Neutrophil (primary cell): ENCODE measurements around the gene NRF1.
A peak's percentile ranks its signal among the peaks of the same experiment; 100 is the strongest.

ENCODE experiments used
- H3K27ac ChIP-seq: fragments of 200-600 bp; sonication (generic); 2 replicates; pipeline ENCODE4 v1.5.1; 2016; ENCODE audit warnings: mild to moderate bottlenecking, moderate library complexity
- H3K27me3 ChIP-seq: fragments of 200-600 bp; sonication (generic); 2 replicates; pipeline ENCODE4 v1.6.0; 2016; ENCODE audit warnings: mild to moderate bottlenecking
- H3K36me3 ChIP-seq: fragments of 200-600 bp; sonication (generic); 2 replicates; pipeline ENCODE4 v1.5.1; 2017
- H3K4me1 ChIP-seq, 2 experiments: fragments of 200-600 bp in 1 of 2; sonication (generic) in 1 of 2; 1 replicate in 1 of 2; 2 replicates in 1 of 2; pipeline versions ENCODE4 v1.5.1 to v1.6.1; 2013 to 2016; ENCODE audit warnings: low read depth in 1 of 2, low read length in 1 of 2, mild to moderate bottlenecking in 1 of 2, moderate library complexity in 1 of 2; ENCODE audit not compliant: control insufficient read depth in 1 of 2, insufficient read depth in 1 of 2
- H3K4me3 ChIP-seq, 2 experiments: fragments of 200-600 bp in 1 of 2; sonication (generic) in 1 of 2; 1 replicate in 1 of 2; 2 replicates in 1 of 2; pipeline ENCODE4 v1.5.1; 2013 to 2016; ENCODE audit warnings: low read depth in 1 of 2, low read length in 1 of 2, mild to moderate bottlenecking in 1 of 2, moderate library complexity in 1 of 2
- H3K9me3 ChIP-seq: fragments of 200-600 bp; sonication (generic); 2 replicates; pipeline ENCODE4 v1.5.1; 2016
- TF ChIP-seq, protein P1 (sequence below): fragments of 200-600 bp; sonication (generic); IDR thresholded peaks from 2 replicates; pipeline ENCODE4 v1.5.1; 2016; ENCODE audit warnings: antibody characterized with exemption

The NRF1 gene

GRCh38 chr7:129713544-129713943 lies 102.0 kb downstream of the NRF1 start:
- TF ChIP-seq, protein P1, sequence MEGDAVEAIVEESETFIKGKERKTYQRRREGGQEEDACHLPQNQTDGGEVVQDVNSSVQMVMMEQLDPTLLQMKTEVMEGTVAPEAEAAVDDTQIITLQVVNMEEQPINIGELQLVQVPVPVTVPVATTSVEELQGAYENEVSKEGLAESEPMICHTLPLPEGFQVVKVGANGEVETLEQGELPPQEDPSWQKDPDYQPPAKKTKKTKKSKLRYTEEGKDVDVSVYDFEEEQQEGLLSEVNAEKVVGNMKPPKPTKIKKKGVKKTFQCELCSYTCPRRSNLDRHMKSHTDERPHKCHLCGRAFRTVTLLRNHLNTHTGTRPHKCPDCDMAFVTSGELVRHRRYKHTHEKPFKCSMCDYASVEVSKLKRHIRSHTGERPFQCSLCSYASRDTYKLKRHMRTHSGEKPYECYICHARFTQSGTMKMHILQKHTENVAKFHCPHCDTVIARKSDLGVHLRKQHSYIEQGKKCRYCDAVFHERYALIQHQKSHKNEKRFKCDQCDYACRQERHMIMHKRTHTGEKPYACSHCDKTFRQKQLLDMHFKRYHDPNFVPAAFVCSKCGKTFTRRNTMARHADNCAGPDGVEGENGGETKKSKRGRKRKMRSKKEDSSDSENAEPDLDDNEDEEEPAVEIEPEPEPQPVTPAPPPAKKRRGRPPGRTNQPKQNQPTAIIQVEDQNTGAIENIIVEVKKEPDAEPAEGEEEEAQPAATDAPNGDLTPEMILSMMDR: no peak
- peaks cover 93% of the 10 kb centered on the region for H3K36me3 ChIP-seq

GRCh38 chr7:129714514-129715063 lies 103.1 kb downstream of the NRF1 start:
- peaks cover 87% of the 10 kb centered on the region for H3K36me3 ChIP-seq
- H3K4me1 ChIP-seq: peaks cover 7 to 13% of the 10 kb centered on the region in 2 experiments

More at GRCh38 chr7:129713544-129713943, 102.0 kb downstream of the NRF1 start:
- no peak overlapping the region for H3K4me3 ChIP-seq
- H3K9me3 ChIP-seq: no peaks in the 10 kb centered on the region
- peaks cover 0 to 3% of the 10 kb centered on the region in 2 experiments for H3K4me1 ChIP-seq
- H3K27me3 ChIP-seq: no peaks in the 10 kb centered on the region
- no peak overlapping the region for H3K27ac ChIP-seq

GRCh38 chr7:129719980-129720732 lies 108.6 kb downstream of the NRF1 start:
- no peaks in the 10 kb centered on the region for H3K27me3 ChIP-seq
- H3K27ac ChIP-seq: peak overlapping the region; percentile 88
- H3K36me3 ChIP-seq: peaks cover 54% of the 10 kb centered on the region
- H3K9me3 ChIP-seq: no peaks in the 10 kb centered on the region
- TF ChIP-seq, protein P1: no peak
- H3K4me1 ChIP-seq: peaks cover 28 to 39% of the 10 kb centered on the region in 2 experiments
- peak overlapping the region in 1 of 2 experiments; percentile 26 for H3K4me3 ChIP-seq

More at GRCh38 chr7:129714514-129715063, 103.1 kb downstream of the NRF1 start:
- no peaks in the 10 kb centered on the region for H3K9me3 ChIP-seq
- TF ChIP-seq, protein P1: no peak
- H3K27ac ChIP-seq: no peak overlapping the region
- no peak overlapping the region for H3K4me3 ChIP-seq
- no peaks in the 10 kb centered on the region for H3K27me3 ChIP-seq

DNA sequence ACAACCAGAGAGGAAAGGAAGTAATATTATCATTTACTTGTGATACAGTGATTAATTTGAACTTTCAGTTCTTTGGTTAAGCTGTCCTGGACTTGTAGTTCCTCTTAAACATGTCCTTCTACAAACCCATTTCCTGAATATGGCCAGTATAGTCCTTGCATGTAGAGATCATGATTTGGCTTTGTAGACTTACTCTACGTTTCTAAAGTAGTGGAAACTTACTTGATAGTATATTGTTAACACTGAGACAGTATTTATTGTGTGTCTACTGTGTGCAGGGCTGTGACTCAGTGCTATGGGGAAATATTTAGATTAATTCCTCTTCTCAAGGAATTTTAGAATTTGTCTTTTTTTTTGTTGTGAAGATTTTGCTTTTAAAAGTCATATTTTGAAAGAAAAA lies 109.5 kb downstream of the NRF1 start:
- Histone ChIP-seq H3K27me3 (no peaks in the 10 kb centered on the region), H3K4me1 (peaks cover 28 to 39% of the 10 kb centered on the region in 2 experiments), H3K36me3 (peaks cover 55% of the 10 kb centered on the region), H3K27ac (peak overlapping the region; percentile 88), H3K9me3 (no peaks in the 10 kb centered on the region), H3K4me3 (no peak overlapping the region)
- TF ChIP-seq, protein P1: no peak

DNA sequence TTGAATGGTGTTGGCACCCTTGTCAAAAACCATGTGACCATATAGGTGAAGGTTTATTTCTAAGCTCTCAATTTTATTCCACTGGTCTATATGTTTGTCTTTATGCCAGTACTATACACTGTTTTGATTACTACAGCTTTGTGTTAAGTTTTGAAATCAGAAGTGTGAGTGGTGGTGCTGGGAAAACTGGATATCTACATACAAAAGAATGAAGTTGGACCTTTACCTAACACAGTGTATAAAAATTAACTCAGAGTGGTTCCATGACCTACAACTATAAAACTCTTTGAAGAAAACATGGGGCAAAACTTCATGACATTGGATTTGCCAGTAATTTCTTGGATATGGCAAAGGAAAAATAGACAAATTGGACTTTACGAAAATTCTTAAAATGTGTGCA lies 112.2 kb downstream of the NRF1 start:
- Histone ChIP-seq H3K4me3 (no peak overlapping the region), H3K27me3 (no peaks in the 10 kb centered on the region), H3K9me3 (no peaks in the 10 kb centered on the region), H3K4me1 (peaks cover 28 to 35% of the 10 kb centered on the region in 2 experiments), H3K36me3 (peaks cover 54% of the 10 kb centered on the region), H3K27ac (no peak overlapping the region)
- TF ChIP-seq, protein P1: no peak
